CD4-positive, alpha-beta T cell treated with Interleukin-10 for 1 hour (primary cell): ENCODE data around the gene SPON1.
"Not testable (repeated sequence)": the region's sequence is repeated elsewhere in the genome, so short reads cannot be mapped to it uniquely, and the experiment has no call there.

Experiments
- DNase-seq: peaks from one replicate; pipeline ENCODE4 v3.0.0-alpha.2; 2020

Gene SPON1

DNA sequence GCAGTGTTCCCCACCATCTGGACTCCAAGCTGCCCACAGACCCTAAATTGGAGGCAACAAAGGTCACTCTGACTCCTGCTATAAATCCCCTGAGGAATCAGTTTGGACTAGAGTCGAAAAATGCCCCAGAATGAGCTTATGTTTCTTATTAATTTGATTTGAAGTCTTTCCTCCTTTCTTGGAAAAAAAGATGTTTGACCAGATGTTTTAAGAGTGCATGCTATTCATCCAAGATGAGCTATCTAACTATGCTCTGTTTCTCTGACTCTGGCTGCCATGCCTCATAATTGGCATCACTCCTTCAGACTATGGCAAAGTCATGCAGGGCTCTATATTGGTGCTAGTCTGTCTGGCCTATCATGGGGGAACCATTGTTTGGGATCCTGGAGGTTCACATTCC, 174.0 kb downstream of the SPON1 start:
- DNase-seq: no peak

DNA sequence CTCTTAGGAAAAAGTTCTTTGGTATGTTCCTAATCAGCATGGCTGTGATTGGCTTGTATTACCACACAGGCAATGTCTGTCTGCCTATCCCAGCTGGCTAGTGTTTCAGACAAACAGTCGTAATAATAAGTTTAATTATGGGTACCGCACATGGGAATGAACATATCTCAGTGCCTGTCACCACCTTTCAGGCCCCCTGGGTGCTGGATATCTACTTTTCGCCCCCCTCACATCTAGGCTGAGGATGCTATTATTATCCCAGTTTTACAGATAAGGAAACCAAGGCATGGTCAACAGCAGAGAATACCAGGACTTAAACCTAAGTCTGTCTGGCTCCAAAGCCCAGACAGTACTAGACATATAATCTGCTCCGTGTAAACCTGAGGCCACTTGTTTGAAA, 174.8 kb downstream of the SPON1 start:
- DNase-seq: no peak

- DNase-seq: no peak
These were observed 178.5 kb downstream of the SPON1 start for GRCh38 chr11:14140991-14141390.

DNA sequence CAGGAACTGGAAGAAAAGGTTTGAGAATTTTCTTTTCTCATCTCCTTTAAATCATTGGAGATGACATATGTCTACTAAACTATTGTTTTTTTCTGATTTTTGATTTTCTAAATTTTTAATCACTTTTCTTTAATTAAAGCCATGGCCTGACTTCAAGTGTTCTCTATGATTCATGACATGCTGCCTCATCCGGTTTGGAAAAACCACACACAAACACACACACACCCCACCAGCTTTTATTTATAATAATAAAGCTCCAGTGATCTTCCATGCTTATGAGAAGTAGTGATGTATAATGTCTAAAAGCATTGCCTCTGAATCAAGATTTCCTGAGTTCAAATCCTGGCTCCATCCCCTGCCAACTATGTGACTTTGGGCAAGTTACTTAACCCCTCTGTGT, 179.2 kb downstream of the SPON1 start:
- no peak for DNase-seq

DNA sequence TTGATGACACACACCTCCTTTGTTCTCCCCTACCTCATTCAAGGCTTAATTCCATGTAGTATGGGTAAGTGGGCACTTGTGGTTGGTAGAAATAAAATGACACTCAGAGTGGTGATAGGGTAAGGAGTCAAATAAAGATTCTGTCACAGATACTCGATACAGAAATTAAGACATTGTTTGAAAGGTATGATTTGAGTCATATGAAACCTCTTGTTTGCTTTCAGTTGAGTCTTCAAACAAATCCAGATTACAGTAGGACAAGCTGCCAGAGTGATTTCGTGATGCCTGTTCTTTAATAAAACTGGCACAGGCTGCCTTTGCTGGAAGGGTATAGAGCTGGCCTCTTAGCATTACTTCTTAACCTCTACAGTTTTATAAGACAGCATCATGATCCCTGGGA, 182.4 kb downstream of the SPON1 start:
- no peak for DNase-seq

- DNase-seq: peak; percentile 38
These were observed 186.2 kb downstream of the SPON1 start for GRCh38 chr11:14148653-14149273.

- DNase-seq: no peak
These were observed 187.2 kb downstream of the SPON1 start for GRCh38 chr11:14149683-14150082.

DNA sequence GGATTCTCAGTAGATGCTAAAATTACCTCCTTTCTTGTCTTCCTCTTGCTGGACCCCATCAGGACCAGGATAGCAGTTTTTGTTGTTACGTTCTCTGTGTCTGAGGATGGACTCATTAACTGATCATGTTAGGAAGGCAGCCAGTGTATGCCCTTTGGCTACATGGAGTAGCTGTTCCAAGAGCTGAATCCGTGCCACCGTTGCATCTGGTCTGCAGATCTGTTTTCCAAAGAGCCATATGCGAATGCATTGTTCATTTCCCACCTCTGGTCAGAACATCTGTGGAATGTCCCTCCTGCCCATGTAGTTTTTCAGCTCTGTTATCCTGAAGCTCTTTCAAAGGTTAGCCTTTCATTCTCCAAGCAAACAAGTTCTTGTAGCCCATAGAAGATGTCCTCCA, 188.4 kb downstream of the SPON1 start:
- DNase-seq: no peak

- not testable (repeated sequence) for DNase-seq
These were observed 191.6 kb downstream of the SPON1 start for GRCh38 chr11:14154103-14154502.

DNA sequence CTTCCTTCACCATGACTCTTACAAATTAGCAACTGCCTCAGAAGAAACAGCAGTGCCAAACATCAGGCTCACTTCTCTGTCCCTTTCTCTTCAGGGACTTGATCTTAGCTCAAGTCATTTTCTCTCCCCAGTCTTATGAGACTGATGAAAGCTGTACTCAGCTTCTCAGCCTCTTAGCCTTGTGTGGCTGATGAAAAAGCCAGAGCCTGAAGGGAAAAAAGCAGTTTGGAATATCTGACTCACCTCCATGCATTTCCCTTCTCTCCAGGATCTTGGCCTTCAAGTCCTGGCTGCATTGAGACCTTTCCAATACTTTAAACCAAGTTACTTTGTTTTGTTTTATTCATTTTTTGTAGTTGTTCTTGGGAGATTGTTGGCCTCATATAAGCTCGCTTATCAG, 195.9 kb downstream of the SPON1 start:
- DNase-seq: no peak

GRCh38 chr11:14163576-14163975, 201.1 kb downstream of the SPON1 start:
- DNase-seq: no peak

GRCh38 chr11:14173679-14174078, 211.2 kb downstream of the SPON1 start:
- not testable (repeated sequence) for DNase-seq

DNA sequence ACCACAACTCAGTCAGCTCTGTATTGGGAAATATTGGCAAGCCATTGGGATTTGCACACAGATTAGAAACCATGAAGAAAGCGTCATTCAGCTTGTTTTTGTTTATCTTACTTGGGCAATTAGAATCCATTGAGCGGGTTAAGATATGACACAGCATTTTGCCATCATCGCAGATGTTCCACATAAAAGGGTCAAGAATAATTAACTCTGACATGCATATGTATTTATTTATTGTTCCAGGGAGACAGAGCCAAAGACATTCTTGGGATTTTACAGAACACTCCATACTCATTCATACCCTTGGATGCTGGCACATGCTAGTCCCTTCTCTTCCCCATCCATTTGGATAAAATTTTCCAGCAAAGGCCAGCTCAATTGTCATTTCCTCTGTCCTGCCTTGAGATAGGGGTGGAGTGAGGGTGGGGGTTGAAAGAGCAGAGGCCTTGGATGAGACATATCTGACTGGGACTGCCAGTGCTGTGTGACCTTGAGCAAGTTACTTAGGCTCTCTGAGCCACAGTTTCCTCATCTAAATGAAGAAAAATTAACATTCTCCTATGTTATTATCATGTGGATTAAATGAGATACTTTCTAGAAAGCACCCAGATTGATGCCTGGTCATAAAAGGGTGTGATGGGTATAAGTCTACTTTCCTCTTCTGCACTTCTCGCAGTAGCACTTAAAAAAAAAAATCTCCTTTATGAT, 216.7 kb downstream of the SPON1 start:
- no peak for DNase-seq

GRCh38 chr11:14181121-14181520, 218.6 kb downstream of the SPON1 start:
- no peak for DNase-seq

DNA sequence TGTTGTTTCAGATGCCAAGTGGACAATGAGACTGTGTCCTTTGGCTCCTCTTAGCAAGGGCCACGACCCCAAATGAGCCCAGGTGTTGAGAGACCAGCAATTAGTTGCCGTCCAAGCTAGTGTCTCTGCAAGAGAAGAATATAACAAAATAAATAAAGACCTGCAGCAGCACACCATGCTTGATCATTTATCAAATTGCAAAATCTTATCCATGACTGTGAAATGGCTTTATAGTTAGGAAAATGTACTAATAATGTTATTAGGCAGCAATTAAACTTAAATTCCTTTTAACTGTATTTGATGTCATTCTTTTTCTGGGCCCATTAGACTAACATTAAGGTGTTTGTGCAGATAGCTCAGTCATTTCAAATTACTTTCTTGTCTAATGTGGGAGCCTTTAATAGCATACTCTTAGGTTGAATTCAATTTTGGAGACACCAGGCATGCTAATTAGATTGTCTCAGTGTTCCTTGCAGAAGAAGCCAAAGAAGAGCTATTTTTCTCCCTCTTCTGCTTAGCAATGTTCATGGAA, 220.4 kb downstream of the SPON1 start:
- DNase-seq: no peak

DNA sequence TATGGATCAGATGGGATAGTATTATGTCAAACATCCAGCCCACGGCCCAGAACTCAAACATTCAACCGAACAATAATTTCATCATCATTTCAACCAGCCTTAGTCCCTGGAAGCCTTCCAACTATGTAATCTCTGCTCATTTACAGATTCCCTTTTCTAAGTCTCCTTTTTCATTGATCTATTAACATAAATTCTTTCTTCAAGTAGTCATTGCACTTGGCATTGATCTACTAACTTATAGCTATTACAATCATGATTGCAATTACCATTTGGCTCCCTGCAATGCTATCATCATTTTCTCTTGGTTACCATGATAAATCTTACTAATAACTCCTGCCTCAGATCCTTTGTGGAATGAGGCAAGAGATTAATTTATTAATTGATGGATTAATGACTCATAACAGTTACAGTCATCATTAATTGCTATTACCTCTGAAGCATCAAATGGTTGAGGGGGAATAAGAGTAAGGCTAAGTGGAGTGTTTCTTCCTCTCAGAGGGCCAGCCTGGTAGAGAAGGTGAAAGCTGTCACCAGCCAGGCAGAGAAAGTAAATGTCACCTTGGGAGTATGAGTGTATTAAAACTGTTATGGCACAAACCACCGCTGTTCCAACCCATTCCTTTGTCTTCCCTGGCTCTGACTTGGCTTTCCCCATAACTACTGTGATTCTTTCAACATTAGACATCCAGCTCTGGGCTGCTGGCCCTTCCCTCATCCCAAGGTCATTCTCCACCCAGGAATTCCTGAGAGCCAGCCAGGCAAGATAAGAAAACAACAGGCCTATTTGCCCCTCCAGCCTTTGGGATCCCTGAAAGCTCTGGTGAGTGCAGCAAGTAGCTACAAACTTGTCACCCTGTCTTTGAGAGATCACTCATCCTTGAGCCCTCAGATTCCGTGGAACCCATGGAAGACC, 221.8 kb downstream of the SPON1 start:
- DNase-seq: no peak

DNA sequence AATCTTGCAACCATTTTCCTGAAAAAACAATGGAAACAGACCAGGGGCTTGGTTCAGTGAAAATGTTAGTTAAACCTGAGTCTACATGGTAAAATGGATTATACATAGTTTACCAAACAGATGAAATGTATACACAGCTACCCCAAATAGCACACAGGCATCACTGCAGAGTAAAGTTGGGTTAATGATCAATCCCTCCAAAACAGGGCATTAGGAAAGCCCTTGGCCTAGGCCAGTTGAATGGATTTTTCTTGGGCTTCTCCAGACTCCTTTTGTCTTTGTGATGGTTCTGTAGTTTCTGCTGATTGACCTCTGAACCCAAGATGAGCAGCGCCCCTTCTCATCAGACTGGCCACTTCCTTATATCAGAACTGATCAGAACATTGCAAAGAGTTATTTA, 222.9 kb downstream of the SPON1 start:
- no peak for DNase-seq

GRCh38 chr11:14186046-14186775, 223.7 kb downstream of the SPON1 start:
- no peak for DNase-seq

DNA sequence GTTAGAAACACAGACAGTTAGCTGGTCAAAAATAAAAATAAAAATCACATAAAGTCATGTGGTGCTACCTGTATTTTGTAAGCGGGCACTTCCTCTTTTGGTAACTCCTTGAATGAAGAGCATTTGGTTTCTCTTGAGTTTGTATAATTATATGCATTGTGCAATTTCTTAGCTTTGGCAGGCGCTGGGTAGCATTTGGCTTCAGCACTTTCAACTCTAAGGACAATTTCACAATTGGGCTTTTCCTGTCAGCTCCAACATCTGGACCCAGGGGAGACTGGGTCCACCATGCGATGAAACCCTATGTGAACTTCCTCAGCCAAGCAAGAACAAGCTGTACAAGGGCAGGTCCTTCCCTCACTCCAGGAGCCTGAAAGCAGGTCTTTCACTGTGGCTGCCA, 227.4 kb downstream of the SPON1 start:
- no peak for DNase-seq

DNA sequence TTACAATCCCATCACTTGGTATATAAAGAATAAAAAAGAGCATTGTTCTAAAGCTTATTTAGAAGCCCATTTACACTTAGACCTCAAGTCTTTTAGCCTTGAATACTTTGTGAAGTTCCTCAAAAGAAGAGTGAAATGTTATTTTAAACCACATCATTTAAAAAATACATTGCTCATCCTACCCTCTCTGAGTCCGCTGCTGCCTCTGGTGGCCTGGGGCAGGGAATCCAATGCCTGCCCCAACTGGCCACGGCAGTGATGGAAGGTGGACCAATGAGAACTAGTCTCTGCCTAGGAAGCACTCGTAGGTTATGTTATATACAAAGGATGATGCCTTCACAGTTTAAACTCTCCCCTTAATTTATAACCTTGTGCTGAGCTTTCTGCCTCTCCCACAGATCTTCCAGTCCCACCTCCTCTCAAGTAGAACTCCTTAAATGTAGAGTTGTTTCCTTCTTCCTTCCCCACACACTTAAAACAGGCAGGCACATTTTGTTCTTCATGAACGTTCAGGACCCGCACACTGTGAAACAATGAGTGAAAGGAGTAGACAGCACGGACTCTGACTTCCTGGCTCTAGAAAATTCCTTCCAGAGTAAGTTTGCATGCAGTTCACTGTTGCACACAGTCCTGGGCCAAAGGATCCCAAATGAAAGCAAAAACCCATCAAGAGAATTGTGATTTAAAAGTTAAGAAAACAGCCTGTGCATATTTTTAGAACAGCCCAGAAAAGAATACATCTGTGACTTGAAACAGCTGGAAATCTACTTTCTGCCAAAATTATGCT, 228.7 kb downstream of the SPON1 start:
- no peak for DNase-seq

DNA sequence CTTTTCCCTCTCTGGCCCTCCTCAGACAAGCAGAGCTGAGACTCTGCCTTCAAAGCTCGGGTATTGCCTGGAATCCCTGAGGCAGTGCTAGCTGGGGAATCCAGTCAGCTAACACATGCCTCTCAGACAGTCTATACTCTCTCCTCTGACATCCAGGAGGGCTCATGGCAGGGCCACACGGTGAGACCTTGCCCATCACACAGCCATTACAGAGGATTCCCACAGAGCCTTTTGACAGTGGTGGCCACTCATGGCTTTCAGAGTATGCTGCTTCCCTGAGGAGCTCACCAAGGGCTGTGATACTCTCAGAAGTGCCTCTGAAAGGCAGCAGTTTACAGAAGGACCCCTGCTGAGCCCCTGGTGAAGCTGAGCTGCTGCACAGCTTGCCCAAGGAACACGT, 231.1 kb downstream of the SPON1 start:
- no peak for DNase-seq
